Retina (tissue), 1 donor: ENCODE data around the gene ANK3.
"Not testable (repeated sequence)": the region's sequence is repeated elsewhere in the genome, so short reads cannot be mapped to it uniquely, and the experiment has no call there.

ENCODE experiments used
- DNase-seq: peaks from one replicate; pipeline ENCODE4 v3.0.0-alpha.2; 2016

The ANK3 gene

DNA sequence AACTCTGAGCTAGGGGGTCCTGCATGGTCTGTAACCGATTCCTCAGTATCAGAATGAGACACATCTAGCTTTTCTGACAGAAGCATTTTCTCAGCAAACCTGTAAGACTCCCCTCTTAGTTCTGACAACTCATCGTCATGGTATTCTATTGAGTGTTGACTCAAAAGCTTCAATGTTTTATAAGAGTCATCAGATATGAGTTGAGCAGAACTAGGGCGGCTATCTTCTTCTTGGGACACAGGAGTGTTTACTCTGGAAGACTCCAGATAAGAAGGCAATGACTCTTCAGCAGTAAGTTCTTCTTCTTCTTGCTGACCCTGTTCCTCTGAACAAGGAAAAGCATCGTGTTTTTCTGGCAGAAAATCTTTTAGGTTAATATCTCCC is 316.3 kb downstream of the ANK3 start:
- DNase-seq: no peak

DNA sequence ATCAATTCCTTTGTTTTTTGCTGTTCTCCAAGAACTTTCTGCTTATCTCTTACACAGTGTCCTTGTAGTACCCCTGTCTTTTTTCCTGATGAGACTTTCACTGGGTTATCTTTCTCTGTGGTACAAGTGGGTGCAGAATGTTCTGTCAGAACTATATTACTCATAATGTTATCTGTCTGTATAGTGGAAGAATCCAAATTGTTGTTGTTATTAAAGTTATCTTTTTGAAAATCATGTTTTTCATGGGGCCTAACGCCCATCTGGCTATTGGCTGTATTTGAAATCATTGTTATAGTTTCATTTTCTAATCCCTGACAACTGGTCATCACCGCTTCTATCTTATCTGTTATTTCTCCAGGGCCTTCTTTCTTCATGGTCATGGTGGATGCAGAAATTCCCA is 320.4 kb downstream of the ANK3 start:
- no peak for DNase-seq

DNA sequence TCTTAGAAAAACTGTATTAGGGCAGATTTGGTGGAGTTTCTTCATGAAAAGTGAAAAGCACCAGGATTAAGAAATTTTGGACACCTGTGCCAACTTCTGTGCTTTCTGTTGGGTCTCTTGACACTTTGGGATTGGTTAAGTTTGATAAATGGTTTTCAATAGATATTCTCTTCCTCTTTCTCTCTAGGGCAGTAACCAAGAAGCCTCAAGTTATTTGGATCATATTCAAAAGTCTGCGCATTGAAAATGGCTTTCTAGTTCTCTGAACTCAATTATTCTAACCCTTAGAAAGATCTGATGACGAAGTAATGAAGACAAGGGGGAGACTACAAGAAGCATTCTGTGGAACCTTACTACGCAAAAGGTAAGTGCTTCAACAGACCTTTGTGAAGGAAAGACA is 339.3 kb downstream of the ANK3 start:
- no peak for DNase-seq

DNA sequence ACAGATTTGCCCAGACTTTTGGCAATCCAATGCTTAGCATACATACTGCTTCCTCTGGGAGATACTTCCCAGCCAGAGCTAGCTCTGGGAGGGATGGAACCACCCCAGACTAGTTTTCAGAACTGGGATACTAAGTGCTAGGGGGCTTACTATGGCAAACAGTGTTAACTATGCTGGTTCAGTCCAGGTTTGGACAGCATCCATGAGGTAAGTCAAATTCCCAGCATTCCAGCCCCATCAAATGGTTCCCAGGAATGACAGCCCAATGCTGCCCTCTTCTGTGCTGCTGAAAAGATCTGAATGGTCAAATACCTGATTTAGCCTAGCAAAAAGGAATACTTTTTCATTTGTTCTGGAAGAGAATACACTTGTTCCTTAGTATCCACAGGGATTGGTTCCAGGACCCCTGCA is 341.6 kb downstream of the ANK3 start:
- DNase-seq: no peak

DNA sequence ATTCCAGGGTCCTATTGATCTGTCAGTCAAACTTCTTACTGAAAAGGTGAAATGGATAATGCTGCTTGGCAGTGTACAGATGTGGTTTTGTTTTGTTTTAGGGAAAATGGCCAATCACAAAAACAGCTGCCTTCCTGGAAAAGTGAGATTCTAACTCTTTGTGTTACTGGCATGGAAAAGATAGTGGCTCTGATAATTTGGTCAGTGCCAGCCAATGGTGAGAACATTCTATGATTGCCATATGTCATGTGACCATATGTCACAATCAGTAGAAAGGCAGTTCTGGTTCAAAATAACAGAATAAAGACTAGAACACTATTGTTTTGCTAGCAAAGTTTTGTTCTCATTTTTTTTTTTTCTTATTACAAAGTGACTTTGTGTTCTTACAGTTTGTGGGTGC is 344.1 kb downstream of the ANK3 start:
- DNase-seq: no peak

DNA sequence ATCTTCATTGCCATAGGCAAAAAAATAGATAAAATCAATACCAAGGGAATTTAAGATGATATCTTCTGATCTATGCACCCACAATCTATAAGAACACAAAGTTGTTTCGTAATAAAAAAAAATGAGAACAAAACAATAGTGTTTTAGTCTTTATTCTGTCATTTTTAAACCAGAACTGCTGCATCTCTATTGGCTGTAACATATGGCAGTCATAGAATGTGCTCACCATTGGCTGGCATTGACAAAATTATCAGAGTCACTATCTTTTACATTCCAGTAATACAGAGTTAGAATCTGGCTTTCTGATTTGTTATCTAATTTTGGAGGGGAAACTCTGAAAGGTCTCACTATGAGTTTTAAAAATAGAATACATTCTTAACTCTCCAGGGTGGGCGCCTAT is 344.7 kb downstream of the ANK3 start:
- DNase-seq: no peak

DNA sequence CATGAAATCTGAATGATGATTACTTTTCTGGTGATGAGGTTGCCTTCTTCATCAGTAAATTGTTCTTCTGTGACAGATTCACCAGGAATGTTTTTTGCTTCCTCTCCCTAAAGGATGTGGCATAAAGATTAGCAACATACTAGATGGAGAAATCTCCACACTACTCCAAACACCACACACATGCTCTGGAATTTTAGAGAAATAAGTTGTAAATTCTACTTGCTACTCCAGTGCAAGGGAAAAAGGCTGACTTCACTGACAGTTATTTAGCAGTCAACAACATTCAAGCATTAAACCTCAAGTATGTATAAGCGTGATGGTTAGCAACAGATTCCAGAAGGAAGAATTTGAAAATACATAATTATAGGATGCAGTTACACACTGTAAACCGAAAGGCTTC is 345.4 kb downstream of the ANK3 start:
- DNase-seq: no peak

DNA sequence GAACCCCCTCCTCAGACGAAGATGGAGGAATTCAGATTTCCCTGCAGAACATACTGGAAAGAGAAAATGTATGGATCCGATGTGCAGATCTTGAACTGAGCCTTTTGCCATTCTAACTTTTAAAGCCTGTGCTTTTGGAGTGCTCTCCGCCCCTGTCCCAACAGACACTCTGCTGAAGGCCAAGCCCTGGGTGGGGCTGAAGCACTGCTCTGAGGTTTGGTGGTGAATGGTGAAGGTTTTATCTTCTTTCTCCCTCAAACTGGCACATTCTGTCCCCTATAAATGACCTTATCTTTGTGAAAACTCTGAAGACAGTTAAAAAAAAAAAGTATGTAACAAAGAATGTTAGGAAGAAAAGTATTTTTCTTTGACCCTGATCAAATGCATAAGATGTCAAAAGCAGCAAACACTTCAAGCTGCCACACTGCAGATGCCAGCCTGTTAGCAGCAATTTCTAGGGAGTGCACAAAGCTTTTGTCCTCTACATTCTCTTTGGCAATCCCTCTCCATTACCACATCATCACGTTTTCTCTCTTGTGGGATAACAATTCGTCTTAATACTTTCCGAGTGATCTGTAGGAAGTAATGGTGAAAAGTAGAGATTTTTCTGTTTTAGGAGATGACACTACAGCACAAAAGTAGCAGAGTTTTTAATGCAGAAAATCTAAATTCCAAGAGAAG is 346.0 kb downstream of the ANK3 start:
- no peak for DNase-seq

DNA sequence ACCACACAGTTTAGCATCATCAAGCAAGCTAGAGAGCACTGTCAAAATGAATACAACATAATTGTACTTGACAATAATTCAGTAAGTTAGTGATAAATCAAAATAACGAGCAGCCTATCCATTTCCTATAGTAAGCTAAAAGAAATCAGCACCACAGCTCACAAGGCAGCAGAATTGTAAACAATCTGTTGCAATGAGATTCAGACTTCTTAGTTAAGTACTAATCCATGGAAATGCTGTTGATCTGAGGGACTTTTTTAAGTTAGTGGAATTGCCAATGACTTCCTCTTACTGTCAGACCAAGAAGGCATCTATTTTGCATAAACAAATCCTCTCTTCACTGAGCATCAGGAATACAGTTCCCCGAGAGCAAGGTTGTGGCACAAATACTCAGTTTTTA is 346.8 kb downstream of the ANK3 start:
- DNase-seq: no peak

DNA sequence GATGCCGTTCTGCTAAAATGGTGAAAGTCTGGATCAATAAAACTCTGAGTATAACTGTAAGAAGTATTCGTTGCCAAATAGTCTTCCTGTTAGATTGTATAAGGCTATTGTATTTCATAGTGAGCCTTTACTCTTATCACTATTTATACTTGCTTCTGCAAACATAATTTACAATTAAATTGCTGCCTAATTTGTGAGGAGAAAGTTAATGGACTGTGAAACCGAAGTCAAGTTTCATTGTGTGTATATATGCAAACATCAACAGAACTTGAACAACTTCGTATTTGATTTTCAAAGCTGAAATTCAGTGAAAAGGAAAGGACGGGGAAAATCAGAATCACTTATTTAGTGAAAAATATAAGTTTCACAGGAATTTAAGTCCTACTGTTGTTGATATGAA is 347.4 kb downstream of the ANK3 start:
- no peak for DNase-seq

DNA sequence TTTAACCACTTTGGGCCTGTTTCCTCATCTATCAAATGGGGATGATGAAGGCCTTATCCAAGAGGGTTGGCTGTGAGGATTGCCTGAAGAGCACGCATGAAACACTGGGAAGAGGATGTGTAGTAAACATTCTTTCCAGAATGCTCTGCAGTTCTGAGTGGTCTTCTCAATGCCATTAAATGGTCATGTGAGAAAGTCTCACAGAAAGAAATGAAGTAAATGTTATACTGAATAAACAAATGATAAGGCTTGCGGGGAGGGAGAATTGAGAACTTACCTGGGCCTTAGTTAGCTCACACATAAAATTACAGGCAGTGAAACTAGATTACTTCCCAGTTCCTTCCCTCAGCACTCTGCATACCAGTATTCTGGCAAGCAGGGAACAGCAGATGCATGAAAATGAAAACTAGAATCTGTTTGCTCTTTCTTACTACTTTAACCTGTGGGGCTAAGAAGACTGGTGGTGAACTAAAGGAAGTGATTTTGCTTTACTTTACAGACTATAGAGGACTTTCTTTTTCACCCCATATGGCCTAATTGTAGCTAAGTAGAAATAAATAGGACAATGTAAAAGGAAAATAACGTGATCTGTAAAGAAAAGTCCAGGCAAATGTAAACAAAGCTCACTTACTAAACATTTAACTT is 348.1 kb downstream of the ANK3 start:
- DNase-seq: no peak

DNA sequence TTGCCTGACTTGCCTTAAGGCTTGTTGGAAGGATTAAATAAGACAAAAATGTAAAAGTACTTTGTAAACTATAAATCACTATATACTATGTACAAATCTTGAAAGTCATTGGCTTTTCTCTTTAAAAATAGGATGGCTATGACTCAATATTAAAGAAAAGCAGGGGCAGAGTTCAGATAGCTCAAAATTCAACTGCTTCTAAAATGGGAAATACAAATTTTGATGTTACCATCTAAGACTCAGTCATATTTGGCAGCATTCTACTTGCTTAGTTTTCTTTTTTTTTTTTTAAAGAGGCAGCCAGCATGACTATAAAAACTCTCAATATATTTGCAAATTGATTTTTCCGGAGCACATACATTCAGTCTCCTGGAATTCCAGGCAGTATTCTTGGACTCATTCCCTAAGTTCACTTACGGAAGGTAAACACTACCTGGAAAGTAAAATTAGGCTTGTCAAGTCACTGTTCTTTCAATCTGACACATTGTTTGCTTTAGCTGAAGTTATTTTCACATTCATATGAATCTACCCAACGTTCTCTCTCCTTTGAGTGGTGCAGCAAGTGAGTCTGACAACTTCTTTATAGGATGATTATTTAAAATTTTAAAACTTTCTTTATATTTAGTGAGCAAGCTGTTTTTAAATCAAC is 349.5 kb downstream of the ANK3 start:
- DNase-seq: no peak

DNA sequence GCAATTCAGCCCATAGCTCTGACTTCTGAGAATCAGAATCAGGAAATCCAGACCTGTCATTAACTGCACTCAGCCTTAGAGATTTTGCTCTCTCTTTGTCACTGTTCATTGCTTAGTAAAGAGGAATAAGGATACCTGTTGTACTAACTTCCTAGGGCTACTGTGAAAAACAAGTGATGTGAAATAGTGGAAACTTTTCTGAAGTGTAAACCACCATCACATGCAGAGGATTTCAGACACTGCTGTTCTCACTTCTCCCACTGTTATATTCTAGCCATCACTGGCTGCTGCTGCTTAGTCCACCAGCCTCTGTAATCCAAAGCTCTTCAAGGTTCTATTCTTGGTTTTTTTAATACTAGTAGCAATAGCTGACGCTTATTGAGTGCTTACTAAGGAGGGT is 353.7 kb downstream of the ANK3 start:
- DNase-seq: no peak

DNA sequence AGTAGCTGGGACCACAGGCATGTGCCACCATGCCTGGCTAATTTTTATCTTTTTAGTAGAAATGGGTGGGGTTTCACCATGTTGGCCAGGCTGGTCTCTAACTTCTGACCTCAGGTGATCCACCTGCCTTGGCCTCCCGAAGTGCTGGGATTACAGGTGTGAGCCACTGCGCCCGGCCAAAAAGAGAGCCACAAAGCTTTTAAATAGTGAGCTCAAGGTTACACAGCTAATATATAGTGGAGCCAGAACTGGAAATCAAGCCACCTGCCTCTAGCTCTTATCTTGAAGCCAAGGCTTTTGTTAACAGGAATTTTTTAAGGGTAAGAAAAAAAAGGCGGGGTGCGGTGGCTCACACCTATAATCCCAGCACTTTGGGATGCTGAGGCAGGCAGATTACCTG is 354.3 kb downstream of the ANK3 start:
- not testable (repeated sequence) for DNase-seq

DNA sequence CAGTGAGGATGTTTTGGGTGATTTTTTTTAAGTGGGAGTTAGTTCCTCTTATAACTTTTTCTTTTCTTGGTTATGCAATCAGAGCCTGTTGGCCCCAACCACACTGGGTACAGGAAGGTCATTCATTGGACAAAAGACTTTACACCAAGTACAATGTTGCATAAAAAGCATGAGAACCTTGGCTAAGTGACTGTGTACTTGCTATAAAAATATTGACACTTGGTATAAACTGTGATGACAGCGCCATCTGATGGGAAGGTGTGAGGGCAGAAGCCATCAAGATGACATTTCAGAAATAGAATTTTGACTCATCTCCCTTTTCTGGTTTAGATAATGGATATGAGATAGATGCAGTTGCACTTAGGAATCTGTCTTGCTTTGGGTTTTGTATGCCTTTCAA is 357.0 kb downstream of the ANK3 start:
- DNase-seq: no peak

DNA sequence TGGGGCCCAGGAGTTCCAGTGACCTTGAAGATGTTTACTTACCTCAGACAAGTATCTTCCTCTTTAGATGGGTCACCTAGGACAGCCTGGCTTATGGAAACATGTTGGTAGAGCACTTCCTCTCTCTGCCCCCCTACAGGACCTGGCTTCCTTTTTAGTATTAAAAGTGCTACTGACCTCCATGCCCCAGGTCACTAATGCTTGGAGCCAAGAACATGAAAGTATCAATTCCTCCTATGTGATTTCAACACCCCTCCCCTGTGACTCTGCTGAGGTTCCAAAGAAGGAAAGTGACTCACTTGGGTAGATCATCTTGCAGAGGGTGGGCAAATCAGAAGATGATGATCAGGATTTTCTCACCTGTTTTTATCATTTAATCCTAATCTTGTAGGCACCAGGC is 358.0 kb downstream of the ANK3 start:
- no peak for DNase-seq

DNA sequence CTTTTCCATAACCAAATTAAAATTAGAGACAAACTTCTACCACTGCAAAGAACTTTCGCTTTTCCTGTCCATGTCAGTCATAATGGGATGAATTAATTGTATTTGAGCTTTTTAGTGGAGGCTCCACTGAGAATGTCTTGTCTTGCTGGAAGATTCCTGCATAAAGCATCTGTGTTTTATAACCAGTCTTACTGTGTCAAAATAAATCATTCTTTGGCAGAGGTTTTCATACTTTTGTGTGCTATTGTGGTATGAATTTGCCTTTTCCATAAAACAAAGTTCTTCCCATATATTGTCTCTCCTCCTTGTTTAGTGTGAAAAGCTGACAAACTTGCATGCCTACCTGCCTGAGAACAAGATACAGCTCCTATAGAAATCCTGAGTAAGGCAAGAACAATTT is 358.5 kb downstream of the ANK3 start:
- DNase-seq: no peak

DNA sequence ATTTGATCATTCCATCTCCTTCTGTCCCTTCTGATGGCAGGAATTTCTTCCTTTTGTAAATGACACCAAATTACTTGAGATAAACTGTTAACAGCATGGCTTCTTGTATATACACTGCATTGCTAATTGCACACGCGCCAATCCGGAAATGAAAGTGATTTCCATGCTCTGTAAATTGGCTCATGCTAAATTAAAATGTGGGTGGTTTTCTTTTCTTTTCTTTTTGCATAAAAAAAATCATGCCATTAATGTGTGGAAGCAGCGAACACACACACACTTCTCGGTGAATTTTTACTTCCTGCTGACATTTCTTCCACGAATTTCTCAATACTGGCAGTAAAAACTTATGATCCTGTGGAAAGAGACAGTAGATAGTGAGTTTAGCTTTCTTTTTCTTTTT is 360.2 kb downstream of the ANK3 start:
- DNase-seq: no peak

DNA sequence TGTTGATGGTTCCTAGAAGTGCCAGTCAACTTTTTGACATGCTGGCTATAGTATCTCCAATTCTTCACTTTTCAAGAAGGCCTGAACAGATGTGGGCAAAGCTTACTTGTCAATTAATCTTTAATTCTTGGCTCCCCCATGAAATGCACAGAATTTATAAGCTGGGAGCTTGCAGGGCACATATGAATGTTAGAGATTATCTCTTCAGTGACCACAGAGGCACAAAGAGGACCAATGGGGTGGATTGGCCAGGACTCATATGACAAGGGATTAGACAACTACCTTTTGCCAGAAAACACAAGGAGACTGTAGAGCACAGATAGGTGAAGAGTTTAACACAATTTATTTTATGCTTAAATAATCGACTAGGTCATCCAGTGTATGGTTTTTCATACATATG is 361.6 kb downstream of the ANK3 start:
- DNase-seq: no peak

DNA sequence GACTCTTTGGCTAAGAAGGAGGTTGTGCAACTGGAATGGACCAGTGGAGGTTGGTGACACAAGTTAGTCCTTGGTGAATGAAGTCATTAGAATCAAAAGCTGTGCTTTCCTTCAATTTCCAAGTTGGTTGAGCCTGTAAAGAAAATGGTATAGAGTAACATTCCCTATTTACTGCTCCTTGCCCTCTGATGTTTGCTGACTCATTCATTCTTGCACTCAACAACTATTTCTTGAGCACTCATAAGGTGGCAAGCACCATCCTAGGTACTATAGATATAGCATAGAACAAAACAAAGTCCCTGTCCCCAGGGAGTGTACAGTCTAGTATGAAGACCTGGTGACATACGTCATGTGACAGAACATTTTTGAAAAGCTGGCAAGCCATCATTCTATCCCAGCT is 364.4 kb downstream of the ANK3 start:
- no peak for DNase-seq

DNA sequence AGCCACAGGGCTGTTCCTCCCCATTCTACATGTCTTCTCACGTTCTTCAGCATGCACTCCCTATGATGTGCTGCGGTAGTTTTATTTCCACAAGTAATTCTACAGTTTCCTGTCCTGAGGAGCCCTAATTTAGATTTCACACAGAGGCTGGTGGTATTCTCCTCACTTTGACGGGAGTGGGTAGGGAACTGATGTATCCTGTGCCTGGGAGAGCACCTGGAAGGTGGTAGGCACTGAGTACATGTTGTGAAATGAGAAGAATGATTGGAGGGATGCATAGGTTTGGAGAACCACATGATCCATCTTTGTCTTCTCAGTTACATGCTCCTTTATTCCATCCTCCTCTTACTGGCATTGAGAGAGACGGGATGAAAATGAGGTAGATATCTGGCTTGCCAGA is 365.2 kb downstream of the ANK3 start:
- DNase-seq: no peak

DNA sequence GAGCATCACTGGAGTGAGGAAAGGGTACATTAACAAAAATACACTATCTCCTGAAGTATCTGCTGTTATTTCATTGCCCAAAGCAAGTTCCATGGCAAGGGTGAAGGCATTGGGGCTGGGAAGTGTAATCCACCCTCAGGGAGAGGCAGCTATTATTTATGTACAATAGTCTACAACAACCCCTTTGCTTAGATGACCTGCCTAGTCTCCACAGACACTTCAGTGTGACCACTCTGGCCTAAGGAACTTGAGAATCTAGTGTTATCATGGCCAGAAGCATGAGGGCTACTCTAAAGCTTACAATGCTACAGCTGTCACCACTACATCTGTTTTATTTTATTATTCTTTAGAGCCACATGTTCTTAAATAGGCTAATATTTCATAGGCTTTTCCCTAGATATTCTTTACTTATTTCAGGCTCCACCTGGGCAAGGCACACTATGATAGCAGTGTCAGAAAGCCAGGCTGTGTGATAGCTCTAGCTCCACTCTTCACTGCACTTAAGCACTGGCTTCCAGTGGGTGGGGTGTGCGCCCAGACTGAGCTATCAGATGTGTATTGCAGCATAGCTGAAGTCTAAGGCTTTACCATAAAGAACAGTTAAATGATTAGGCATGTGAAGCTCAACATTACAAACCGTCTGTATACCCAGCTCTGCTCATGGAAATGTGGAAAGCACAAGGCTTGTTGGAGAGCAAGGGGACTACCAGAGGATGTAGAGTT is 366.4 kb downstream of the ANK3 start:
- DNase-seq: no peak

DNA sequence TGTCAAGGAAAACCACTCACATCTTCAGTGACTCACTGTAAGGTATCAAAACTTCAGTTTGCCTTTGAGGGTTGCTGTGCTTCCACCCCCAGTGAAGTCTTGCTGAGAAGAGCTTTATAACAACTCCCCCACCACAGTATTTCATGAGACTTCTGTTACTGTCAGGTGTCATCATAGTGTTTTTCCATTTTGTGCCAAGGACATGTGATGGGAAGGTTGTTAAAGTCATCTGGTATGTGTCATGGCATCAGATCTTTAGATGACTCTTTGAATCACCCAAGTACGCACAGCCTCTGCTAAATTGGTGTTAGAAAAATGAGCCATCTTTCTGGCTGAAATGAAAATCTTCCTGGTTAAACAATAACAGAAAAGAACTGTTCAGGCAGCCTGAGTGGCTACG is 368.3 kb downstream of the ANK3 start:
- no peak for DNase-seq

DNA sequence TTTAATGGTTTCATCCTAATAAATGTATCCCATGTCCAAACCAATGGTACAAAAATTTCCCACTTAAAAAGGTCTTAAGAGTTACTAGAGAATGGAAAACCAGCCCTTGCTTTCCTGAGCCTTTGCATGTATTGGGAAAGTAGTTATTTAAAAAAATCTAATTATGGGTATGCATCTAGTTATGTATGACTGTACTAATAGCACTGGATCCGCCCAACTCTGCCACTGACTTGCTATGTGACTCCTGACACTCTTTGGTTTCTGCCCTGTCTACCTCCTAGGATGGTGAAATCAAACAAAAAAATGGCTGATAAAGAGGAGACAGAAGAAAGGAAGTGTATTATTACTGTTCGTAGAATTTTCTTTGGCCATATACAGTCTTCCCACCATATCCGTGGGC is 372.9 kb downstream of the ANK3 start:
- no peak for DNase-seq
